ENCODE measurements around the gene TSEN54. TPM values are rescaled to one million over a fixed set of nuclear protein-coding genes. Genes with fewer than 3 reads are reported as not detected.
"Not testable (repeated sequence)": the region's sequence is repeated elsewhere in the genome, so short reads cannot be mapped to it uniquely, and the experiment has no call there.

TSEN54 gene
- total RNA-seq, 1 donor from 2014 or later = 5.6 TPM

DNA sequence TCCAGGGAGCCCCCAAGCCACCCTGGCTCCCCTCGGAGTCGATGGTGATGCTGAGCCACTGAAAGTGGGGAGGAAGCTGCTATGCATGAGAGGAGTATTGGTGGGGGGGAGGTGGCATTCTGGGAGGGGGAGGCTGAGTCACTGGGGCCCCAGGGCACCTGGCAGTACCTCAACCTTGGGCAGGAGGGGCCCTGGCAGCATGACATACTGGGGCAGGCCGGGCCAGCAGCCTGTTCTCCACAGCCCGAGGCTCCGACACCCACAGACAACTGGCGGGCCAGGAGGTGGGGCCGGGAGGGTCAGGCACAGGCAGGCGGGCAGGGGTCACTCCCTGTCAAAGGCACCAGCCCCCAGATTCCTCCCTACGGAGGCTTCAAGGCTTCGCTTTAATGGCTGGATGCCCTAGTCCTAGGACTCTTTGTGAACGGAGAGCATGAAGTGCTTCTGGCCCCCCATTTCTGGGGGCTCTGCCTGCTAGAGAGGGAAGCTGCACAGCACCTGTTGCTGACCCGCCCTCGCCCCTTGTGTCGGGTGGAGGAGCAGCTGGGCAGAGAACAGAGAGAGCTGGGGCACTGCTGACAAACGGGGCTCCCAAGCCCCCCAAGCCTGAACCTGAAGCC, 1.9 kb upstream of the TSEN54 start:
- ATAC-seq (ENCODE audit: poor library complexity) (no peak), DNase-seq (no peak)
- intact Hi-C loops (cut with DNase I) = no loop called here

DNA sequence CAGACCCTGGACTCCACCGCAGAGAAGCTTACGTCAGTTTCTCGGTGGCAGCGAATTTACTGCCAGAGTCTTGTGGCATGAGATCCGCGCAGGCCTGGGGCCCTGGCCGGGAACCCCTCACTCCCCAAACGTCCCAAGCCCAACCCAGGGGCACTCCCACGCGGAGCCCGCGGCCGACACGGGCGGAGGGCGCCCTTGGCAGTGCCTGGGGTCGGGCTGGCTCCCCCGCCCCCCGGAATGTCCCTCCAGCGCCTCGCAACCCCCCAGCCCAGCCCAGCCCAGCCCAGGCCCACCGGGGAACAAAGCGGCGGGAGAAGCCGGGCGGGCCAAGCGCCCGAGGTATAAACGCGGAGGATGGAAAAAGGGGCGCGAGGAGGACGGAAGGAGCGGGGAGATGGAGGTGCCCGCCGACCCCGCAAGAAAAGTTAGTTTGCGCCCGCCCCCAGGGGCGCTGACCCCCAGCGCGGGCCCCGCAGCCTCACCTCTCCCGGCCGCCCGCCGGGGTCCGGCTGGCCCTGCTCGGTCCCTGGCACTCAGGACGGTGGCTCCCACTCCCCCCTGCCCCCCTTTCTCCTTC, 1.3 kb upstream of the TSEN54 start:
- DNase-seq (no peak), ATAC-seq (ENCODE audit: poor library complexity) (peak; percentile 0)
- intact Hi-C loops (cut with DNase I) = no loop called here

DNA sequence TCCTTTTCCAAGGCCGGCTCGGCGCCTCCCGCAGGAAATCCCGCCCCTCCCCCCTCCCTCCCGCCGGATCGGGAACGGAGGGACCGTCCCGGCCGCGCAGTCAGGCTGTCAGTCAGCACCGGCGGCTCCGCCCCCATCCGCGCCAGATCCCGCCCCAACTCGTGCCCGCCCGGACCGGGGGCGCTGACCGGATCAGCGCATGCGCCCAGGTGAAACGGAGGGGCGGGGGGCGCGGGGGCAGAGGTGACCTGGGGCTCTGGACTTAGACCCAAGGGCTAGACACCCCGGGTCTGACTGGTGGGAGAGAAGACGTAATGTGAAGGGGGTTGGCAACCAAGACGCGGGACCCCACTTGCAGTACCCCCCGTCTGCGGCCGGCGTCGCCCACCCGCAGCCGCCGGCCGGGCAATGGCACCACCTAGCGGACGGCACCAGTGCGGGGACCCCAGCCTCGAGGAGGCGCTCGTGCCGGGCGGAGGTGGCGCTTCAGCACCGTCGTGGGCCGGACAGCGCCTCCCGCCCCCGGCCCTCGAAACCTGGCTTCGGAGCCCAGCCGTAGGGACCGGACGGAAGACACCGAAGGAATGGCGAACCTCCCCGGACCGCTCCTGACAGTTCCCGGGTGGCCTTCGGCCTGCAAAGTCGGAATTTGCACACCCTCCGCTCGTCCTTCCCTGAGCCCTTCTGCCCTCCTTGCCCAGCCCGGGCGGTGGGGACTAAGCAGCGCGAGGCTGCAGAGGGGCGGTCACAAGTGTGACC, 653 bp upstream of the TSEN54 start, which contains the start of gene CASKIN2:
CASKIN2 (minus strand) TSS at position 42 of the 759 bp plus-strand sequence. CDS start 1,733 bp downstream, outside the sequence.
- ATAC-seq (ENCODE audit: poor library complexity) = peak; percentile 94
- peak; percentile 97 for DNase-seq
- intact Hi-C loops (cut with DNase I) = loop anchor here (2.0 kb wide), 1 partner anchor 91 kb away; no protein-coding TSS in a partner anchor

DNA sequence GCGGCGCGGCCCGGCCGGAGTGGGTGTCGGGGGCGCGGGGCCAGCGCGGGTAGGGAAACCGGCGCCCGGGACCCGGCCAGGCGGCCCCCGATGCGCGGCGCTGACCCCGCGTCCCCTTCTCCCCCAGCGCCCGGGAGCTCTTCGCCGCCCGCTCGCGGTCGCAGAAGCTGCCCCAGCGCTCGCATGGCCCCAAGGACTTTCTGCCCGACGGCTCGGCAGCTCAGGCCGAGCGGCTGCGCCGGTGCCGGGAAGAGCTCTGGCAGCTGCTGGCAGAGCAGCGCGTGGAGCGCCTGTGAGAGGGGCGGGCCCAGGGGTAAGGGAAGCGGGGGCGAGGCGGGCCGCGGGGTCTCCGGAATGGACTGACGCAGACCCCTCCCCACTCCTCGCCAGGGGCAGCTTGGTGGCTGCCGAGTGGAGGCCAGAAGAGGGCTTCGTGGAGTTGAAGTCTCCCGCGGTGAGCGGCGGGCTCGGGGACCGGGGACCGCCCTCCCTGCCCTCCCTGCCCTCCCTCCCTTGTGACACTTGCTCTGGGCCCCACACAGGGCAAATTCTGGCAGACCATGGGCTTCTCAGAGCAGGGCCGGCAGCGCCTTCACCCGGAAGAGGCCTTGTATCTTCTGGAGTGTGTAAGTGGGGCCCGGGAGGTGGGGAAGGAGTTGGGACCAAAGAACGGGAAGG, 430 bp downstream of the TSEN54 start:
- DNase-seq (no peak), ATAC-seq (ENCODE audit: poor library complexity) (no peak)
- intact Hi-C loops (cut with DNase I) = loop anchor here (2.0 kb wide), 1 partner anchor 92 kb away; no protein-coding TSS in a partner anchor

DNA sequence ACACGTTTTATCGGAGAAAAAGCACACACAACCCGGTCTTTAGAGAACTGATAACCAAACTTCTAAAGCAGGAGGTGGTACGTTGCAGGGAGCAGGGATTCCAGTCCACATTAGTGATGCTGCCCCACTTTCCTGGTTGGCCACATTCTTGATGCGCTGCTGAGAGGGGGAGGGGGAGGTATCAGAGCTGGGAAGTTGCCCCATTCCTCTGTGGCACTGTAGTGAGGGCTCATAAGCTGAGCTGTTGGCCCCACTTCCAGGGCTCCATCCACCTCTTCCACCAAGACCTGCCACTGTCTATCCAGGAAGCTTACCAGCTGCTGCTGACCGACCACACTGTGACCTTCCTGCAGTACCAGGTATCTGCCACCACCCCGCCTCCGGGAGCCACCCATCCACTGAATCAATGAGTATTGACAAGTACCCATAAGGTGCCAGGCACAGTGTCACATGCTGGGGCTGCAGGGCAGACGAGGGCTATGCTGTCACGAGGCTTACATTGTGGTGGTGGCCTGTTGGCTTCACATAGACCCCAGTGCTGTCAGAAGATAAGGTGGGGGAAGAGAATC, 1.1 kb downstream of the TSEN54 start:
- intact Hi-C loops (cut with DNase I) = loop anchor here (2.0 kb wide), 1 partner anchor 93 kb away; no protein-coding TSS in a partner anchor
- no peak for DNase-seq
- ATAC-seq (ENCODE audit: poor library complexity) = no peak

- DNase-seq (no peak), ATAC-seq (ENCODE audit: poor library complexity) (no peak)
- intact Hi-C loops (cut with DNase I) = no loop called here
These were observed 1.9 kb downstream of the TSEN54 start for GRCh38 chr17:75518201-75518600.

DNA sequence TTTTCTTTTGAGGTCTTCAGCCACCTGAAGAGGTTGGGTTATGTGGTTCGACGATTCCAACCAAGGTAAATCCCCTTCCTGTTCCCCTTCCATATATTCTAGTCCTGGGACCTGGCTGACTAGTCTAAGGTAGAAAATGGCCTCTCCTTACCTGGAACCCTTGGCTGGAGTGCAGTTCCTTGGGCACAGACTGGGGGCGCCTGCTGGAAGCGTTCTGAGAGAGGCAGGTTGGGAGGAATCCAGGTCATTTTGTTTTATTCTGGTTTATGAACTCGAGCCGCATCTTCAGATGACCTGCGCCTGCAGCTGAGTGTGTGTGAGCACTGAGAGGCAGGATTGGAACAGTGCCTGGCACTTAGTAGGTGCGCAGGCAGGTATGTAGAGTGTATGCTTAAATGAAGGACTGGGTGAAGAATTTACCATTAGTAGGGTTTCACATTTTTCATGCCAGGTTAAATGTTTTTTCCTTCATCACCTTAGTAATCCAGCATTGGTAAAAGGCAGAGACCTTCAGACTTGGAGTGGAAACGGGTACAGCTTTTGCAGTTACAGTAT, 2.7 kb downstream of the TSEN54 start:
- no peak for DNase-seq
- intact Hi-C loops (cut with DNase I) = no loop called here
- no peak for ATAC-seq (ENCODE audit: poor library complexity)

DNA sequence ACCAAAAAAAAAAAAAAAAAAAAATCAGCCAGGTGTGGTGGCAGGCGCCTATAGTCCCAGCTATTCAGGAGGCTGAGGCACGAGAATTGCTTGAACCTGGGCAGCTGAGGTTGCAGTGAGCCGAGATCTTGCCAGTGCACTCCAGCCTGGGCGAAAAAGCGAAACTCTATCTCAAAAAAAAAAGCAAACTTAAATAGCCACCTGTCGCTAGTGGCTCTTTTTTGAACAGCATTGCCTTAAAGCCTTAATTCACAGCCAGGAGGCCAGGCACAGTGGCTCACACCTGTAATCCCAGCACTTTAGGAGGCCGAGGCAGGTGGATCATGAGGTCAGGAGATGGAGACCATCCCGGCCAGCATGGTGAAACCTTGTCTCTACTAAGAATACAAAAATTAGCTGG, 4.1 kb downstream of the TSEN54 start:
- not testable (repeated sequence) for ATAC-seq (ENCODE audit: poor library complexity); DNase-seq
- intact Hi-C loops (cut with DNase I) = loop anchor here (5.0 to 10.0 kb wide), 2 partner anchors 67 to 196 kb away; partner anchors contain the start of gene MYO15B

- intact Hi-C loops (cut with DNase I) = loop anchor here (5.0 to 10.0 kb wide), 2 partner anchors 66 to 196 kb away; partner anchors contain the start of gene MYO15B
- DNase-seq = no peak
- ATAC-seq (ENCODE audit: poor library complexity) = no peak
These were observed 5.0 kb downstream of the TSEN54 start for GRCh38 chr17:75521290-75521689.

DNA sequence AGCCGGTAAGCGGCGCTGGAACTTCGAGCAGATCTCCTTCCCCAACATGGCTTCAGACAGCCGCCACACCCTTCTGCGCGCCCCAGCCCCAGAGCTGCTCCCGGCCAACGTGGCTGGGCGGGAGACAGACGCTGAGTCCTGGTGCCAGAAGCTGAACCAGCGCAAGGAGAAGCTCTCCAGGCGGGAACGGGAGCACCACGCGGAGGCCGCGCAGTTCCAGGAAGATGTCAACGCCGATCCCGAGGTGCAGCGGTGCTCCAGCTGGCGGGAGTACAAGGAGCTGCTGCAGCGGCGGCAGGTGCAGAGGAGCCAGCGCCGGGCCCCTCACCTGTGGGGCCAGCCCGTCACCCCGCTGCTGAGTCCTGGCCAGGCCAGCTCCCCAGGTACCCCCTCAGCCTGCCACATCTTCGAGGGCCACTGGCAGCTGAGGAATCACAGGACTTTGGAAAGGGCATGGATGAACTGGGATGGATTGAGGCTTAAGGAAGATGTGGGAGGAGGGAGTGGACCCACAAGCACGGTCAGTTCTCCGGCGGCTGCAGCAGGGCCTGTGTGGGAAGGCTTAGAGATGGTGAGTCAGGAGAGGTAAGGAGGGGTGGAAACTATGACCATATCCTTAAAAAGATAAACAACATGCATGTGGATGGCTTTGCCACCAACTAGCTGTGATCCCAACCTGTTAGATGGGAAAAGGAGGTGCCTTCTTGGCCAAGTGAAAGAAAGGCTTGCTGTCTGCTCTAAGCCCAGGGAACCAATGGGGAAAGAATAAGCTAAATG, 5.8 kb downstream of the TSEN54 start:
- no peak for DNase-seq
- no peak for ATAC-seq (ENCODE audit: poor library complexity)
- intact Hi-C loops (cut with DNase I) = loop anchor here (5.0 to 10.0 kb wide), 2 partner anchors 65 to 197 kb away; partner anchors contain the start of gene MYO15B

DNA sequence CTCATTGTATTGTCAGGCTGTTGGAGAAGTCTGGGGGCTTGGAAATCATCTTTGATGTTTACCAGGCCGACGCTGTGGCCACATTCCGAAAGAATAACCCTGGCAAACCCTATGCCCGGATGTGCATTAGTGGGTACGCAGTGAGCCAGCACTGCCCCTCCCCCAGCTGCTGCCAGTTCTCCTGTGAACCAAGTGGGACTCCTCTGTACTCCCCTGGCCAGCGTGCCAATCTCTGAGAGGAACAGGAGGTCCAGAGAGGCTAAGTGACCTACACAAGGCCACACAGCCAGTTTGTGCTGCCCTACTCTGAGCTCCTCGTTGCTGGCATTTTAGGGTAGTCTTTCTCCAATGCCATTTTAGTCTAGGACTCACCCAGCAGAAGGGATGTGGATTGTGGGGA, 7.3 kb downstream of the TSEN54 start:
- ATAC-seq (ENCODE audit: poor library complexity) (no peak), DNase-seq (no peak)
- intact Hi-C loops (cut with DNase I) = loop anchor here (5.0 to 10.0 kb wide), 2 partner anchors 64 to 199 kb away; partner anchors contain the start of gene MYO15B

GRCh38 chr17:75524269-75524969, 8.1 kb downstream of the TSEN54 start:
- DNase-seq (no peak), ATAC-seq (ENCODE audit: poor library complexity) (no peak)
- intact Hi-C loops (cut with DNase I) = loop anchor here (5.0 to 10.0 kb wide), 2 partner anchors 63 to 200 kb away; partner anchors contain the start of gene MYO15B

DNA sequence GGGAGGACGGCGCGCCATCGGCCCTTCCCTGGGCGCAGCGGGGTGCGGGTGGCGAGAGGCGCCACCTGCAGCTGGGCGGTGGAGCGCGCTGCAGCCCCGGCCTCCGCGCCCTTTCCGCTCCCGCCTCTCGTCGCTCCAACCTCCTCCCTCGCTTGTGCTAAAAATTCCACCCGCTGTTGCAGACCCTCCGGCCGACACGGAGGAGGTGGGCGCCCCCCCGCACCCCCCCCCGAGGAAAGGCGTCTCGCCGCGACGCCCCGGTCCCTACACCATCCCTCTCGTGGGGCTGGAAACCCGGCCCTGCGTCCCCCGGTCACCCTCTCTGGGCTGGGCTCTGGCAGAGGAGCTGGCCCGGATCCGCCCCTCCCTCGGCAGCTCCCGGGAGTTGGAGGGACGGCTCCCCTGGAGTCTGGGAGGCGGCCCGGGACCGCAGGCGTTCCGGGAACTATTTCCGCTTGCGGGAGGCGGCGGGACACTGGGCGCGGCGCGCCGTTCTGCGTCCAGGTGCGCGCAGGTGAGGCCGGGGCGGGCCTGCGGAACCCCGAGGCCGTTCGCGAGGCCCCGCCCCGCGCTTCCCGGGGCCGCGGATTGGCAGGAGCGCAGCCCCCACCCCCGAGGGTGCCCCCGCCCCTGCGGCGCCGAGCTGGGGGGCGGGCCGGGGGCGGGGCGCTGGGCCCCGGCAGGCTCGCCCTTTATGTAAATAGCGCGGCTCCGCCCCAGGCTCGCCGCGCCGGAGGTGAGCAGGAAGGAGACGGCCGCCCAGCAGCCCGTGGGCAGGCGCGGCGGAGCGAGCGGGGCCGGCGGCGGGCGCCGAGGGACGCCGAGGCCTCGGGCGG, 8.9 kb downstream of the TSEN54 start, which contains the start of gene LLGL2:
LLGL2 (plus strand) TSS at position 728 of the 836 bp plus-strand sequence. CDS start 17,730 bp downstream, outside the sequence.
- intact Hi-C loops (cut with DNase I) = loop anchor here (5.0 to 10.0 kb wide), 2 partner anchors 62 to 200 kb away; partner anchors contain the start of gene MYO15B
- ATAC-seq (ENCODE audit: poor library complexity) (peak; percentile 91), DNase-seq (peak; percentile 84)

DNA sequence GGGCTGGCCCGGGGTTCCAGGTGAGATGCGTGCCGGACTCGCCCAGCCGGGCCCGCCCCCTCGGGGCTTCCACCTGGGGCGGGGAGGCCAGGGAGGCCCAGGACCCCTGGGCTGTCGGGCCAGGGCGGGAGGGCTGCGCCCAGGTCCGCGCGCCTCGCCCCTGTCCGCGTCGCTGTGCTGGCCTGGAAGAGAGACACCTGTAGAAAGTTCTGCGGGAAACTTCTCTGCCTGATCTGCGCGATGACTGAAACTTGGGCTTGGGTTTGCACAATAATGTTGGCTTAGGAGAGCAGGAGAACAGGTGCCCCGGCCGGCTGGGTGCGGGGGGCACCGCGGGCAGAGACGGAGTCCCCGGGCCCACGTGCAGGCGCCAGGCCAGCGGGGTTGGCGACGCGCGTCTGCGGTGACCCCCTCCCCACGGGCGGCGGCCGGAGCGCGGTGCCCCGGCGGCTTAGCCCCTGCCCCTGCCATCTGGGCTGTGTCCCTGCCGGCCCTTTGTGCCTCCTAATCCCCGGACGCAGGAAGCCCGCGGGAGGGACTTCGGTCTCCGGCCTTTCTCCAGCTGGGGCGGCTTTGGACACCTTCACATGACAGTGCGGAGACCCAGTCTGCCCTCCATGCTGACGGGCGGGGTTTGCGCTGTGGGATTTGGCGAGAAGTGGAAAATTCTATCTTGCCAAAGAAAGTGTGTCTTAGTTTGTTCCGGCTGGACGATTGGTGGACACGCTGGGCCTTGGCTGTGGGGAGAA, 9.7 kb downstream of the TSEN54 start:
- no peak for DNase-seq
- no peak for ATAC-seq (ENCODE audit: poor library complexity)
- intact Hi-C loops (cut with DNase I) = loop anchor here (10.0 kb wide), 1 partner anchor 201 kb away; no protein-coding TSS in a partner anchor
